DMS153 treated with DMSO at 0.1 percent for 48 hours (cell line): ENCODE results near the gene HSDL1.

Experiments
- DNase-seq: peaks from one replicate; lab custom pipeline; 2025; ENCODE audit not compliant: unreplicated experiment; lab: John Stamatoyannopoulos, UW

The HSDL1 gene

DNA sequence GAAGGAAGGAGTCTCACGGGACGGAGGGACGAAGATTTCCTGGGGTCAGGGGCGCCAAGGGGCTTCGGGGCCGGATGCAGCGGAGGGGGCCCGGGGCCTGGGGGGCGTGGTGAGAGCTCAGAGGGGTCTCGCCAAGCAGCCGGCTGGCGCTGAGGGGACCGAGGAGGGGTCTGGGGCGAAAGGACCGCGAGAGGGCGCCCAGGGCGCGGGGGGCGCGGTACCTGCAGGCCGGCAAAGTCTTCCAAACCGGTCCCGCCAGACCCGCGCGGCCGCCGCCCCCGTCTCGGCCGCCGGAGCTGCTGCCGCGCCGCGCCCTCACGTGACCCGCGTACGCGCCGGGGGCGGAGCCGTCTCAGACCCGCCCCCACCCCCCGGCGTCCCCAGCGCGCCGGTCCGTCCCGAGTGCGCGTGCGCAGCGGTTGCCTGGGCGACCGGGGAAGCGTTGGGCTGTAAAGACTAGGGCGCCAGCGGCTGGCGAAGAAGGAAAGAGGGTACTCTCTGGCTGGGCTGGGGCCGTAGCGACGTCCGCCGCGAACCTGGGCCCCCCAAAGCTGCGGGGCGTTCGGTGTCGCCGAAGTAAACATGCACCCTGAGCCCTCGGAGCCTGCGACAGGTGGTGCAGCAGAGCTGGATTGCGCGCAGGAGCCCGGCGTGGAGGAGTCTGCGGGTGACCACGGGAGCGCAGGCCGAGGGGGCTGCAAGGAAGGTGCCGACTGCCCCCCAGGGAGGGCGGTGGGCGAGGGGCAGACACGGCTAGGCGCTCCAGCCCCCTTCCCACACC, at the start of gene HSDL1, which contains the start of gene DNAAF1:
Gene HSDL1 (minus strand): TSS at position 319 of the 781 bp plus-strand sequence. CDS start 13,856 bp downstream, outside the sequence.
Gene DNAAF1 (plus strand): TSS at position 450 of the 781 bp plus-strand sequence. CDS start 133 bp downstream, at position 583.
- DNase-seq, result peak; percentile 50

DNA sequence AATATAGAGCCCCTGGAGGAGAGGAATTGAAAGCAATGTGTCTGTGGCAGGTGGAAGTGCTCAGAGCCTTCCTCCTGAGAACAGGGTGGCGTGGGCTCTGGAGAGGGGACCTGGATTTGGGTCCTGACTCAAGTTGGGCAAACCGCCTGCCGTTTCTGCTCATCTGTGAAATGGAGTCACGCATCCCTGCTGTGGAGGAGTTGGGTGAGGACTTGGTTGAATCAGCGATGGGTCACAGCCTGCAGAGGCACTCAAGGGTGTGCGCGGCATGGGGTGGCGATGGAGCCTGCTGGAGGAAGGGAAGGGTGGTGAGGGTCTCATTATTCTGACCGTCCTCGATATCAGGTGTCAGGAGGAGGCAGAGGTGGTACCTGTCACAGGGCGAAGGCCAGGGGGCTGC, 49.0 kb upstream of the HSDL1 start:
- no peak for DNase-seq

DNA sequence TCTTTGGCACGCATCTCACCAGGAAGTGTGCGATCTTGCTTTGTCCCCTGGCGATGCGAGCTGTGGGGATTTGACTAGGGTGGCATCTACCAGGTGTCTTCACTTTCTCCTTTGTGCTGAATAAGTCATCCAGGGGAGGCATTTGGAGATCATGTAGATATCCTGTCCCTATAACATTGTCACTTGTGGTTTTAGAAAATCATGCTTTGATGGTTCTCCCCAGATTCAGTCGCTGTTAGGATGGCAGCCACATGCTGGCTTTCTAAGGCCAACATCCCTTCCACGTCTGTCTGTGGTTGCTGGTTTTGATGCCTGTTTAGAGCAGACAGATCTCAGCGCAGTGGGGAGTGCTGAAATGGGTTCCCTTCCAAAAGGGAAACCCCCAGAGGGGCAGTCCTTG, 48.5 kb upstream of the HSDL1 start:
- DNase-seq, result no peak

DNA sequence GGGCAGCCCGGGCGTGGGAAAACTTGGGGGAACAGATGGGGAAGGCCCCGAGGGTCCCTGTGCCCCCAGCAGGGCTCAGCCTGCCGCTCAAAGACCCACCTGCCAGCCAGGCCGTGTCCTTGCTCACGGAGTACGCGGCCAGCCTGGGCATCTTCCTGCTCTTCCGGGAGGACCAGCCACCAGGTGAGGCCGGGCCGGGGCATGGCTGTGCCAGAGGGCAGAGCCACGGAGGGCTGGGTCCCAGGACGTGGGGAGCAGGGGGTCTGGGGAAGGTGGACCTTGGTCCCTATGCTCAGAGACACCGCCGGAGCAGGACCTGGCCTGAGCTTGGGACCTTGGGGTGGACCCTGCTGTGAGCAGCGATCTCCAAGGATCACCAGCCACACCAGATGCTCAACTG, 46.5 kb upstream of the HSDL1 start:
- no peak for DNase-seq

DNA sequence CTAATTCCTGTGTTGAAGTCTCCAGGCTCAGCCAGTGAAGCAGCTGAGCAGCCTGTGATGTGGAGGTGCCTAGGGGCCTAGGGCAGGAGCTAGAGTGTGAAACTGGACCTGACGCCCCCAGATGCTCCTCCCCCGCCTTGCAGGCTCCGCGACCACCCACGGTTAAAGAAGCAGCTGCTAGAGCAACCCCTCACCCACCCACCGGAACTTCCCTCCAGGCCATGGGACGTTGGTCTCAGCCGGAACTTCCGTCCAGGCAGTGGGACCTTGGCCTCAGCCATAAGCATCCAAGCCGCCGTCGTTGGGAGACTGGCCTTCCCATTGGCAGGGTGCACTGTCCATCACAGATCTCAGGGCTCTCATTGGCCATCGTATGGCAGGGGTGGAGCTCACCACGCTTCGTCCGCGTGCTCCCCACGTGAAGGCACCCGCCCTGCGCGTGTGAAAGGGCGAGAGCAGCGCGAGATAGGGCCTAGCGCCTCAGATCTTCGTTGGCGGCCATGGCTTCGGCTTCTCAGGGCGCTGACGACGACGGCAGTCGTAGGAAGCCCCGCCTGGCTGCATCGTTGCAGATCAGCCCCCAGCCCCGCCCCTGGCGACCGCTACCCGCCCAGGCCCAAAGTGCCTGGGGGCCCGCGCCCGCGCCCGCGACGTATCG, 45.9 kb upstream of the HSDL1 start, which contains the start of gene ADAD2:
Gene ADAD2 (plus strand): TSS at position 427 of the 658 bp plus-strand sequence. CDS start 74 bp downstream, at position 501.
- DNase-seq, result no peak

DNA sequence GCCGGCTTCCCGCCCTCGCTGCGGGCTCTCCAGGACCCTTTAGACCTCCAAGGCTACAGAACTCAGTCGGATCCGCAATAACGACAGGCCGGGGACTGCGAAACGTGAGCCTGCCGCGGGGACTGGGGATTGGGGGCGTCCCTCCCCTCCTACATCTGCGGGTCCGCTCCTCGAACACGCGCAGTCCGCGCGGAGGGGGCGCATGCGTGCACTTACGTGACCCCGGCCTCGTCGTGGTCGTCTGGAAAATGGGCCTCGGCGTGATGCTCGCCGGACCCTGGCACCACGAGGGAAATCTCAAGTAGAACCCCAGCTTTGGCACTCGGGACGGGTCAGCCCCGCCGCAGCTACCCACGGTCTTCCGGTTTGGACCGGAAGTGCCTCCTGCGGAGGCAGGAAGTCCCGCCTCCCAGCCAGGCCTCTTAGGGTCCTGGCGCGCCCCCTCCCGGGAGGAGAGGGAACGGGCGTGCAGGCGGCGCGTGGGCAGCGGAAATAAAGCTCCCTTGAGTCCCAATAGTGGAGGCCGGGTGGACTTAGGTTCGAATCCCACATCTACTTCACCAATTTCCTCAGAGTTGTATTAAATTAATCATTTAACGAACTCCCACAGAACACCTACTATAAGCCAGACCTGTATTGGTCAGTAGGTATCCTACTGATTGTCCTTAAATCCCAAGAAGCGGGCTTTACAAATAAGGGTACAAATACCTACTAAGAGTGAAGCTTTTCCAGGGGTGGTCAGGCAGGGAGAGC, 41.9 kb upstream of the HSDL1 start, which contains the start of gene TAF1C:
Gene TAF1C (minus strand): TSS at position 373 of the 753 bp plus-strand sequence. CDS start 2,069 bp downstream, outside the sequence.
- DNase-seq, result peak; percentile 73

DNA sequence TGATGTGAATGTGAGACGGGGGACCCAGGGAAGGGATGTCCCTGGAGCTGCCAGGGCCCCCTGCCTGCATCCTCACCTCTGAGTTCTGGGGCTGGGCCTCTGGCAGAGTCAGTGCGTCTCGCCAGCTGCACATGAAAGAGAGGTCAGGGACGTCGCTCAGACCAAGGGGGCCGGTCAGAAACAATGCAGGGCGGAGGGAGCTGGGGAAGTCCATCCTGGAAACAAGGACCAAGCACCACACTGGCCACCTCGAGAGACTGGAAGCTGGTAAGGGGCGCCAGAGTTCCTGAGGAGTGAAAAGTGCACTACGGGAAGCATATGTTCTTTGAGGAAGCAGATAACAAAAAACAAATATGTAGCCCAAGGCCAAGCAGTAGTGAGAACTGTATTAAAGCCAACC, 39.8 kb upstream of the HSDL1 start:
- DNase-seq, result no peak

DNA sequence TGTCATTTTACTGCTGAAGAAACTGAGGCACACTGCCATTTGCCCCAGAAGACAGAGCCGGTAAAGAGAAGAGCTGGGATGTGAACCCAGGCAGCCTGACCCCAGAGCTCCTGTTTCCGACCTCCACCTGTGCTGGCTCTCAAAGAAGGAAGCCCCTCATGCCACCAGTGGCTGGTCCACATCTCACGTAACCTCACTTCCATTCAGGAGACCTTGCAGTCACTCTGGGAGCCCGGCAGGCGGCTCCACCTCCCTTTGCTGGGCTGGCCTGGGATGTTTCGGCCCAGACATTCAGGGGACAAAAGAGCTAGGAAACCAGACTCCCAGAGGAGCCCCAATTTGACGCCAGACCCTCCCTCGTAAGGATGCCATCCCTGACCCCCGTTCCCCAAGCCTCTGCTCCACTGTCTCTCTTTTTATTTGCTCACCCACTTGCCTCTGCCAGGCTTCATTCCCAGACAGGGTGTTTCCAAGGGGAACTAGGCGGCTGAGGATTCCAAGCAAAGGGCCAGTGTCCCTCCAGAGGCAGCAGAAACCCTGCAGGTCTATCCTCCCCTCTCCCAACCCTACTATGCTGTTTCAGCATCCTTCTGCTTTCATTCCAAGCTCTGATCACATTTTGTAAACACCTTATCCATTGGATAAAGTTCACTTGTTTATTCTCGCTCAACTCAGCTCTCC, 39.1 kb upstream of the HSDL1 start:
- no peak for DNase-seq

DNA sequence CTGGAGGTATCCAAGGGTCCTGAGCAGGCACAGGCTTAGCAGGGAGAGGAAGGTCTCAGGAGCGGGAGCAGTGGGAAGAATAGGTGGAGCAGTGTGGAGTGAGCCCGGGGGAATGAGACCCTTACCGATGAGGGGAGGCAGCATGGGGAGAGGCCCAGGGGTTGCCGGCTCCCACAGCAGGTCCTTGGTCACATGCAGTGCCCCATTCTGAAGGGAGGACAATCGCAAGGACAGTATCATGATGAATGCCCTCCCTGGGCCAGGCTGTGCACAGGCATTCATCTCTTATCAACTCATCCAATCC, 38.5 kb upstream of the HSDL1 start:
- no peak for DNase-seq

DNA sequence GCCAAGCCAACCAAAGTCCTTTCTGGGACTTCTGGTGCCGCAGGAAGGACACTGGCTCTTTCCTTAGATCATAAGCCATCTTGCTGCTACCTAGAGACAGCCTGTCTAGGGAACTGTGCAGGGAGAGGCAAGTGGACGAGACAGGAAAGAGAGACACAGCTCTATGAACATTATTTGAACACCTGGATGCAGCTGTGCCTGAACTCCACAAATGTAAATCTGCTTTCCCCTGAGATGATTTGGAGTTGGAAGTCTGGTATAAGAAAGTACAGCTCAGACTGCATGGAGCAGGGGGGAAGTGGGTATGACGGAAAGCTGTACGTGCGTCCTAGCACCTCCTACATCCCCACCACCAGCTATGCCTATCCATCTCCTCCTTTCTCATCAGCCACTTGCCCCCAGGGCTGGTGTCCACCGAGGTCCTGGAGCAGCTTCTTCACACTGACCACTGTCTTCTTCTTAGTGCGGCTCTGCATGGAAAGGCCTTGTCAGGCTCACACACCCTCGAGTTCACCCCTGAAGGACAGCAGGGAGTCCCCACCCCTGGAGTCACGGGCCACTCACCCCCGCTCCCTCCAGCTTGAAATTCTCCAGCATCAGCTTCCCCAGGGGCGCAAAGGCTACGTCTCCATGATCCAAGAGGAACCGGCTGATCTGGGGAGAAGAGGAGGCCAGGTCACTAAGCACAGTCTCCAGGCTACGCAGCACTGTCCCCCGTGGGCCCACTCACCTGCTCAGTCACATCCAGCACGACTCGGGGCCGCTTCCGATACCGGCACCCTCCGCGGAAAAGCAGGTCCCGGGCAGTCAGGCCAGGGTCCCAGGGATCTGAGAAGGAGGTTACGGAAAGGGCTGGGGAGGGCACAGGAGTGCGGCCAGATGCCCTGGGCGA, 37.9 kb upstream of the HSDL1 start:
- no peak for DNase-seq

DNA sequence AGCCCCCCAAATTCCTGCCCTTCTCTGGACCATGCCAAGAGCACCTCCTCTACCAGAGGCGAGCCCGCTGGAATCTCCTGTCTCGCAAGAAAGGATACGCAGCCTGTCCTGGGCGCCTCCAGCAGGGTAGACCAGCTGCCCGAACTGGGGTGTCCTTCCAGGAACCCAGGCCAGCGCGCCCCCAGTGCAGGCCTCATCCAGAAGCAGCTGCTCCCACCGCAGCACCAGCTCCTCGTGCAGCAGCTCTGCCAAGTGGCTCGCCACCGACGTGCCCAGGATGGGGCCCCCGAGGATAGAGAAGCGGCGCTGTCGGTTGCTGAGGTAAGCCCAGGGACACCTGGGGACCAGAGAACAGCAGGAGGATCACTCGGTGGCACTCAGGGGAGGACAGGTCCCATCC, 37.1 kb upstream of the HSDL1 start:
- DNase-seq, result no peak

DNA sequence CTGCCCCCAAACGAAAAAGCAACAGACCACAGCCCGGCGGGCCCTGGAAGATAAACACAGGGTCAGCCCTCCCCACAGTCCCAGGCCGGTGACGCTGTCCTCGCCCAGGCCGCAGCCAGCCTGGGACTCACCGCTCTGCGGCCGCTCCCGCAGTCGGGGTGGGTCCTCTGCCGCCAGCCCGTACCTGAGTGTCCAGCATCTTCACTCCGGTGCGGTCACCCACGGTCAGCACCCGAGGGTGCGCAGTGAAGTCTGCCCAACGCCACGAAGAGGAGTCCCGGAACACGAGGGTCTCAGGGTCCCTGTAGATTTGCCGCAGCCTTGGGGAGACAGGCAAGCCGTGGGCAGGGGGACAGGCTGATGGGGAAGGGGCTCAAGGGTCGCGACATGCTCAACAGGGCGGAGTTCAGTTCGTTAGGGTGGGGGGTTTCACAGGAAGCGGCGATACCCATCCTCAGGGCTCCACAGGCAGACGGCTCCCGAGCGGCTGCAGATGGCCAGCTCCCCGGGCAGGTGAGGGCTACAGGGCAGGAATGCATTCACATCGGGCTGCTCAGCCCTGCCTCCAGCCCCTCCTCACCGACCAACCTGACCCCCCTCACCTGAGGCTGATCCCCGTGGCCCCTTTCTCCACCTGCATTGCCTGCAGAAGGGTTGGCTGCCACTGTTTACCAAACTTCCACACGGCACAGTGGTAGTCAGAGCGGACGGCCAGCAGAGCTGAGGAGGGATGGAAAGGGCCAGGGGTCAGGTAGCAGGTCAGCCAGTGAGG, 36.4 kb upstream of the HSDL1 start:
- DNase-seq, result no peak

DNA sequence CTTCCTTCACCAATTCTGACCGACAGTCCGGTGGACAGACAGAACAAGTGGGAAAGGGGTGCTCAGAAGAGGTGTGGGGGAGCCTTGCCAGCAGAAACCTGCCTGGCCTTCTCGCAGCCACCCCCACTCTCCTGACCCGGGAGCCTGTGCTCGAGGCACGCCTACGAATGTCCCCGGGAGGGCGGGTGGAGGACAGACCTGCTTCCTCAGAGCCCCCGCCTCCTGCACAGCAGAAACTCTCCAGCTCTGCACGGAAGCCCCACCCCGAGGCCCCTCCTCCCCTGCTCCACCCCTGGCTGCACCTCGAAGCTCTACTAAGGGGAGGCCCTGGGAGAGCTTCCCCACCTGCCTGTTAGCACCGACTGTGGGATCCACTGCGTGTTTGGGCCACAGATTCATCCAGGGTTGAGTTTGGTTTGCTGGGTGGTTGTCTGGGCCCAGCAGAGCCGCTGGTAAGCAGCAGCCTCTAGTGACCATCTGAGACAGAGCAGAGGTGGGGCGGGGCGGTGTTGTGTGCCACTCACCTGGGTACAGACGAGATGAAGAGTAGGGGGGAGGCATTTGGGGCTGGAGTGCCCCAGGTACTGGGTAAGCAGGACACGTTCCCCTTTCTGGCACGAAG, 35.7 kb upstream of the HSDL1 start:
- no peak for DNase-seq

DNA sequence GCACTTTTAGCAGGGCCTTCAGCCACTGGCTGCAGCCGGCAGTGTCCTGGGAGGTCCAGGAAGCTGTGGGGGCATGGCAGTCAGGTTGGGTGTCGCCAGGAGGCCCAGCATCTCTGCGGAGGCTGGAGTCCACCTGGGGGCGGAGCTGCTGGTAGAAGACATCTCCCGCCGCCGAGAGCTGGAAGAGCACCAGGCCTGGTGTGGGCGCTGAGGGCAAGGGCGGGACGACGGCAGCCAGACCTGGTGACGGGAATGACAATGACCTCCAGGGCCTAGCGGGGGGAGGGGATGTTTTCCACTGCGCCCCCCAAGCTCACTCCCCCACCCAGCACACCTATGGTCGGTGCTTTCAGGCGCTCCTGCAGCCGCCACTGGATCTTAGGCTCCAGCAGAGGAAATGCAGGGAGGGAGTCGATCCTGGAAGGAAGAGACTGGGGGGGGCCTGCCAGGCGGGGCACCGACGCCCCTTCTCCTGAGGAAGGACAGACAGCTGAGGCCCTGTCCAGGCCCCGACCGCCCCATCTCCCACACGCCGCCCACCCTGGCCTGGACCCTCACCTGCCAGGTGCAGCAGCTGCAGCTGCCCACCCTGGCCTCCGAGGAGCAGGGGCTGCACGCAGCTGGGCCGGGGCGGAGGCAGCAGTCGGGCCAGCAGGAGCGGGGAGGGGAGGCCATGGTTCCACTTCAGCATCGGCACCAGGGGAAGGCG, 34.8 kb upstream of the HSDL1 start:
- no peak for DNase-seq

DNA sequence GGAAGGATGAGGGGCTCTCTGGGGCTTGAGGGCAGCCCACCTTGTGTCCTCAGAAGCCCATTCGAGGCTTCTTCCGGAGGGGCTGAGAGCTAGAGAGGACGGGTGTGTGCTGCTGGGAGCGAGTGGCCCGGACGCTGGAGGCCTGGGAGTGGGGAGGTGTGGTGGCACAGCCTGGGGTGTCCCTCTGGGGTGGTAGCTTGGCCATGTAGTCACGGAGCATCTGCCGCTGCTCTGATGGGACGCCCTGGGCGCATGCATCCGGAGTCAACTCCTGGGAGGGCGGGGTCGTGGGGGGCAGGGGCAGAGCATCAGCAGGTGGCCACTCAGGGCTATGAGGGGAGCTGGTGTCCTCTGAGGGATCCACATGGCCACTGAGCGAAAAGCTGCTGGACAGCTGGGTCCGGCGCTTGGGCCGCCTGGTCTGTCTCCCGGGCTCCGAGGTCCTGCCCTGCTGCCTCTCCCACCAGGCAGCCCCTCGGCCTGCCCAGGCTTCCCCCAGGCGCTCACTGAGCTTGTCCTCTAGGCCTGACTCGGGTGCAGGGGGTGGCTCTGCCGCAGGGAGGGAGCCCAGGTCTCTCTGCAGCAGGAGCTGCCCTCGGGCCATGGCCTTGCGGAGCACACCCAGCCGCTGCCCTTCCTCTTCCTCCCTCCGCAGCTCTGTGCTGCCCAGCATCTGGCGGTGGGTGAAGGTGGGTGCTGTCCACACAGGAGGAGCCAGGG, 34.1 kb upstream of the HSDL1 start:
- no peak for DNase-seq

DNA sequence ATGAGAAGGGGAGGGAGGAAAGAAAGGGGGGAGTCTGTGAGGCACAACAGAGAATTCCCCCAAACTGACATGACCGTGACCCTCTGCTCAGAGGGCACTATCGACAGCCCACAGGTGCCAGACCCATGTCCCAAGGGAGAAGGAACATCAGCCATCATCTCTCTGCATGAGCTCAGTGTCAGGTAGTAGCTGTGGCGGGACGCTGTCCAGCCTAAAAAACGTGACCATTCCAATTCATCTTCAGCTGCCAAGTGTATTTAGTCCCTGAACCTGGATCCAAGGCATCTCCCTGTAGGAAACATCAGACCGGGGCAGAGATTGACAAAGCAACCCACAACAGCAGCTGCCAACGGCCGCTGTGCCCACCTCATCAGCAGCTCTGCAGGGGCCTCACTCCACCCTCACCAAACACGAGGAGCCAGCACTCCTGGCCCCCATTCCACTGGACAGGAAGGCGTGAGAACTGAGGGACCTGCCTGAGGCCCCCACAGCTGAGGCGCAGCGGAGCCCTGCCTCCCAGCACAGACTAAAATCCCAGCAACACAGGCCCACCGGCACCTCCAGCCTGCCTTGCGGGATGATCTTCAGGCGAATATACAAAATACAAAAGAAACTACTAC, 33.3 kb upstream of the HSDL1 start:
- no peak for DNase-seq

DNA sequence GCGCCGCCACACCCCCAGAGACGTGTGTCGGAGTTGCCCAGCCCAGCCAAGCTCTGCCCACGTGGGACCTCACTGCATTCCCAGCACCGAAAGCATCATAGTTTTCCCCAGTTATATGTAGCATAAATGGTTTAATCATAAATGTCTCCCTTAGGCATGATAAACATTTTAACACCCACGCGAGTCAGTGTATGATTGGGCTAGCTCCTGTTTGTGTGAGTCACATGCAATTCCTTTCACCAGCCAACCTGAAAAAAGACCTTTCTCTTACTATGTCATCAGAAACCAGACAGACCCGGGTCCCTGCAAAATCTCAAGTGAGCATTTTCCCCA, 32.7 kb upstream of the HSDL1 start:
- DNase-seq, result no peak
